Islet precursor cell (in vitro differentiated cells): ENCODE results near the gene SPATA32.

ENCODE experiments used
- DNase-seq: peaks from one replicate; pipeline ENCODE4 v3.0.0-alpha.2; 2018

SPATA32 gene

DNA sequence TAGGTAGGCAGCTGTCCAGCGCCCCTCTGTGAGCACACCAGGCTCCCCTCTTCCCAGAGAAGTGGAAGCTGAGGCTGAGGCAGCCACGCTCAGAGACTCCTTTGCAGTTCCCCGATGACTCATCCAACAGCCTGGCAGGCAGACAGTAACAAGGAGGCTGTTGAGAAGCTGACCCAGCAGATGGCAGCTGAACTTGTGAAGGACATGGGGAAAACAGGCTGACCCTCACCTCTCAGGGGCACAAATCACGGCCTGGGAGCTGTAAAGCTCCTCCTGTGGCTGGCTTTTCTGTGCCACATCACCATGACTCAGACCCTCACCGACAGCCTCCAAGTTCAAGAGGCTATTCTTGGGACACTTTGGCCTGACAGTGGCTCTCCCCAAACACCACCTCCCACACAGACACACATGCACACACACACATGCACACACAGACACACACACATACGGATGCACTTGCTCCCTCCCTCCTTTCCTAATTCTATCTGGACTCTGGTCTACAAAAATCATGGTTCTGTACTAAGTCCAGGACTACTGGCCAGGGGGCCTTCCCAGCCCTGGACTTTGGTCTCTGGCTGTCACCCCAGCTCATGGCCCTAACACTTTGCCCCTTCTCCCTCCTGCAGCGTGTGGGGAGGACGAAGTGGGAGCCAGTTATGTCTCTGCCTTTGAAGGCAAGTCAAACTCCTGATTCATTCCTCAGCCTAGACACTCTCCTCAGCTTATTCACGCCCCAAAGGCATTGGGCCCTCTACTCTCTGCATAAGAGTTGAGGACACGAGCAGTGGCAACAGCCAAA lies 31.7 kb upstream of the SPATA32 start:
- peak; percentile 98 for DNase-seq

DNA sequence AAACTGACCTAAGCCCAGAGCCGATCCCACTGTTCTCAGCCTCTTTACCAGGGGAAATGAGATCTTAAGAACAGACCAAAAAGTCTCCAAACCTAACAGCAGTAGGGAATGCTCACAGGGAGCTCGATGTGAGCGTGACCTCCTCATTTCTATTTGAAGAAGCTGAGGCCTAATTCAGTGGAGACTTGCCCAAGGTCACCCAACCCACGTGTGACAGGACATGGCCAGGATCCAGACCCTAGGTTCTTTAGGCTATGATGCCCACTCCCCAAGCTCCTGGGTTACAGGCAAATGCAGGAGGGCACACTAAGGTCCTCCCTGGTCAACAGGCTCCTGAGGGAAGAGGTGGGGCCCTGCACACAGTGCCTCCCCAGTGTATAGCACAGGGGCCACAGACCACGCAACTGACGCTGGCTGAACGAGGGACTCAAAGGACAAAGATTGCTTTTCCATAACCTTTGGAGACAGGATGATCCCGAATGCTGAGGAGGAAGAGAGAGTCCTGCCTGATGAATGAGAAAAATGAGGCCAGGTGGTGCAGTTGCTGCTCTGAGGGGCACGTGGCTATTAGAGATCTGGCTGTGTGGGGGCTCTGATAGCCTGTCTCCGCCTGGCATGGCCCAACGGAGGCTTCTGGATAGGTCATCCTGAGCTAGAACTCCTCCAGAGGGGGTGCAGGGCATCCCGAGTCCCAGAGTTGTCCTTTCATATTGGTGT lies 31.0 kb upstream of the SPATA32 start:
- DNase-seq: no peak

DNA sequence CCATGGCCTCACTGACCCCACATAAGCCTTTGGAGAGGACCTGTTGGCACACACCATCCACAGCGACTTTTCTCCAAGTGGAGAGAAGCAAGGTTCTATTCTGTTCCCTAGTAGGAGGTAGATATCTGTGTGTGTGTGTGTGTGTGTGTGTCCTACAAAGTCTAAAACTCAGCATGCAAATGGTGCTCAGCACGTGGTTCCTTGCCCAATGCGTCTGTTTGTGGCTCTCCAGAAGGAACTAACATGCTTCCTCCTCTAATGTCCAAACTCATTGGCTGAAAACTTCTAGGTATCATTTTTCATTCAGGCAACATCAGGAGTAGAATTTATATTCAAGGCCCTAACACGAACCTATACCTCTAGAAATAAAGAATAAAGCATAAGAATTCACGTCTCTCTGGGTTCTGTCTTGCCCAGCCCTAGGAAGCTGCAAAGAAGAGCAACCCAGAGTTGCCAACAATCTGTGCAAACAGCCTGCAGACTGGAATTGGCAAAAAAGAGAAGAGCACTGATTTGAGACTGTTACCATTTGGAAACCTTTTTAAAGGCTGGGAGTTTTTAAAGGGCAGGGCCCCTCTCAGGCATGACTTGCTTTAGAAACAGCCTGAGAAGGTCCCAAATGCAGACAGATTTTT lies 29.4 kb upstream of the SPATA32 start:
- no peak for DNase-seq

DNA sequence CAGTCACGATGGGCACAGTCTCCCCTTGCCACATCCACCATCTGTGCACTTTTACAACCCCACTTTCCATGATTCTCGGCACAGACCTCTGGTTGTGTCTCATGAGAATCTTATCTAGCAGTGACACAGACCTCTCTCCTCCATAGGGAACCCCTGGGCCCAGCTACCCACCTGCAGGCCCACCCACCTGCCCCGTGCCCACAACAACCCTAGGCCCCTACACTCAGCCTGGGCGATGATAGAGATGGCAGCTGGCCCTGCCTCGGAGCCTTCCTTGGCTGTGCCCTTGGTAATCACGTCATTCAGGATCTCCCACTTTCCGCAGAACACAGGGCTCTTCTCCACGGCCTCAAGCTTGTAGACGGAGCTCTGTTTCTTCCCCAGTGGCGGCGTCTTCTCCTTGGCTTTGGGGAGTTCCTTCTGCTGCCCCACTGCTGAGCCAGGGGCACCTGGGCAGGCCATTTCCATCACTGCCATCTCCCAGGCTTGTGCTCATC lies 28.4 kb upstream of the SPATA32 start:
- DNase-seq: no peak

- DNase-seq: no peak
Observed at GRCh38 chr17:45289301-45290268, 27.7 kb upstream of the SPATA32 start.

GRCh38 chr17:45288825-45289224 lies 26.9 kb upstream of the SPATA32 start:
- DNase-seq: no peak

GRCh38 chr17:45287526-45288500 lies 25.9 kb upstream of the SPATA32 start:
- no peak for DNase-seq

- no peak for DNase-seq
Observed at GRCh38 chr17:45286286-45286685, 24.4 kb upstream of the SPATA32 start.

GRCh38 chr17:45284176-45285140 lies 22.6 kb upstream of the SPATA32 start:
- DNase-seq: no peak

- DNase-seq: no peak
Observed at GRCh38 chr17:45283711-45284110, 21.8 kb upstream of the SPATA32 start.

- no peak for DNase-seq
Observed at GRCh38 chr17:45282683-45283644, 21.1 kb upstream of the SPATA32 start.

- no peak for DNase-seq
Observed at GRCh38 chr17:45279898-45280297, 18.0 kb upstream of the SPATA32 start.

DNA sequence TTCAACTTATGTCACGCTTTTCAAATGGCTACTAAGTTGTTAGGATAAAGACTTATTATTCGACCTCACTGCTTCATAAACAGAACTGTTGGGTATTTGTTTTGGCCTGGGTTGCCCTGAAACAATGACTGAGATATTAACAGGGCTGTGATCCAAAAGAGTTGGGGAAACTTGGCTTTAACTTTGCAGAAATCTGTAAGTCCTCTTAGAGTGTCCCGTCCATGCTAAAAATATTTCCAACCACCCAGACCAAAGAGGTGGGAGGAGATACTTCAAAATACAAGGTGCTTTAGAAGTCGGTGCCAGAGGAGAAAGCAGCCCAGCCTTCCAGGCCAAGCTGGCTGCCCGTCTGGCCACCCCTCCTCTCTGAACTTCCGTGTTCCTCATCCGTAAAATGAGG lies 16.1 kb upstream of the SPATA32 start:
- DNase-seq: no peak

- DNase-seq: peak; percentile 96
Observed at GRCh38 chr17:45277216-45277849, 15.4 kb upstream of the SPATA32 start.

DNA sequence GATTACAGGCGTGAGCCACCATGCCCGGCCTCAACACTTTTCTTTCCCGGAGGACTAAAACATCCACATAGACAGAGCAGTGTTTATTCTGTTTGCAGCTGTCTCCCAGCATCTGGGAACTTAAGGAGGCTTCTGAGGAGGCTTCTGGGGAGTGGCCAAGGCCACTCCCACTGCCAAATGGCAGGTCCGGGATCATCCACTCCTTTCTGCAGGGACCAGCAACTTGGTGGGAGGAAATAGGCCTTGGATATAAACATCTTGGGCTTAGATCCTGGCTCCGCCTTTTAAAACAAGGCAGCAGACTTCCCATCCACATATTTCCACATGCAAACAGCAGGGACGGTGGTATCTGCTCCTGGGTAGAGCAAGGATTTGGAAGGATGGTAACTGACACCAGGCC lies 14.1 kb upstream of the SPATA32 start:
- no peak for DNase-seq

DNA sequence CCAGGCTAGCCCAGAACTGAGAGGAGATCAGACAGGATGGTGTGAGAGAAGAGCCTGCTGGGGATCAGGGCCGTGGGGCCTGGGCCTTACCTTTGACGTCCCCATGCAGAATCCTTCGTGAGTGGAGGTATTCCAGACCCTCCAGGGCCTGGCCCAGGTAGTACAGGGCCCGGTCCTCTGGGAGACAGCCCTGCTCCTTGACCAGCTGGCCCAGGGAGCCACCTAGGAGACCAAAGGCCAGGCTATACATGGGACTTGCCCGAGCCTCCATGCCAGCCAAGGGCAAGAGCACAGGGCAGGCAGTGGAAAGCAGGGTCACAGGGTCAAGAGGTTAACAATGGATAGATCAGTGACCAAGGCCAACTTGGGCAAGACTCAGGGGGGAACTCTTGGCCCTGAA lies 12.1 kb upstream of the SPATA32 start:
- DNase-seq: no peak

- DNase-seq: peak; percentile 54
Observed at GRCh38 chr17:45273551-45273957, 11.7 kb upstream of the SPATA32 start.

GRCh38 chr17:45271603-45272002 lies 9.7 kb upstream of the SPATA32 start:
- DNase-seq: no peak
